Neural cell (in vitro differentiated cells): ENCODE measurements around the gene PCDH10.

Experiments used
- EZH2 ChIP-seq: fragments of 200-600, 300-800 bp; shearing (Covaris generic), sonication (generic); IDR thresholded peaks from 2 replicates; pipeline ENCODE4 v1.6.1; 2014; ENCODE audit warnings: antibody characterized with exemption, low read length, borderline replicate concordance, mild to moderate bottlenecking; ENCODE audit not compliant: insufficient read depth, poor library complexity, severe bottlenecking
- TF ChIP-seq, protein P1 (sequence below): fragments of 450-650 bp; IDR thresholded peaks from 2 replicates; pipeline ENCODE4 v1.5.1; 2014; ENCODE audit warnings: antibody characterized with exemption, mild to moderate bottlenecking, moderate library complexity; ENCODE audit not compliant: poor library complexity, severe bottlenecking

DNA sequence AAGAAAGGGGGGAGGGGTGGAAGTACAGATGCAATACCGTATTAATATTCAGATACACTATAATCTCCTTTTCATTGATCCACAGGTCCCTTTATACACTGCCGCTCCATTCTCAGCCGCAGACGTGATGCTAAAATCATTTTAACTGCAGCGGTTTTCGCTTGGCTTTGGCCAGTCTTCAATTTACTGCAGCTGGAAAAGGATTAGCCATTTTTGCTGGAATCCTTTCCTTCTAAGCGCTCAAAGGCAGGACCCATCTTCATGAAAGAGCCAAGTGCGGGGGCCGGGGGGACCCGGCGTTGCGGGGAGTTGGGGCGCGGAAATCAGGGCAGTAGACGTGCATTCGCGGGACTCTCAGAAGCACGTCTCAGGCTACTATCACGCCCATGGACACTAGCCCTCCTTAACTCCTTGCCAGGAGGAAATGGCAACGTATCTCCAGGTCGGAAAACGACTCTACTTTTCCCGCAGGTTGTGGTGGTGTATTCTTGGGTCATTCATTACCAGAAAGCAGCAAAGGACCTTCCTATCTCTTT is 1.7 kb upstream of the PCDH10 start:
- TF ChIP-seq, protein P1, sequence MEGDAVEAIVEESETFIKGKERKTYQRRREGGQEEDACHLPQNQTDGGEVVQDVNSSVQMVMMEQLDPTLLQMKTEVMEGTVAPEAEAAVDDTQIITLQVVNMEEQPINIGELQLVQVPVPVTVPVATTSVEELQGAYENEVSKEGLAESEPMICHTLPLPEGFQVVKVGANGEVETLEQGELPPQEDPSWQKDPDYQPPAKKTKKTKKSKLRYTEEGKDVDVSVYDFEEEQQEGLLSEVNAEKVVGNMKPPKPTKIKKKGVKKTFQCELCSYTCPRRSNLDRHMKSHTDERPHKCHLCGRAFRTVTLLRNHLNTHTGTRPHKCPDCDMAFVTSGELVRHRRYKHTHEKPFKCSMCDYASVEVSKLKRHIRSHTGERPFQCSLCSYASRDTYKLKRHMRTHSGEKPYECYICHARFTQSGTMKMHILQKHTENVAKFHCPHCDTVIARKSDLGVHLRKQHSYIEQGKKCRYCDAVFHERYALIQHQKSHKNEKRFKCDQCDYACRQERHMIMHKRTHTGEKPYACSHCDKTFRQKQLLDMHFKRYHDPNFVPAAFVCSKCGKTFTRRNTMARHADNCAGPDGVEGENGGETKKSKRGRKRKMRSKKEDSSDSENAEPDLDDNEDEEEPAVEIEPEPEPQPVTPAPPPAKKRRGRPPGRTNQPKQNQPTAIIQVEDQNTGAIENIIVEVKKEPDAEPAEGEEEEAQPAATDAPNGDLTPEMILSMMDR = no peak
- TF ChIP-seq EZH2 = no peak
